Measurements from ENCODE around the gene ITPR3.

The ITPR3 gene

GRCh38 chr6:33695451-33695887 is 74.3 kb downstream of the ITPR3 start:
- in situ Hi-C loops (cut with MboI; ENCODE audit: low sequenced_read_pairs), result no loop called here

DNA sequence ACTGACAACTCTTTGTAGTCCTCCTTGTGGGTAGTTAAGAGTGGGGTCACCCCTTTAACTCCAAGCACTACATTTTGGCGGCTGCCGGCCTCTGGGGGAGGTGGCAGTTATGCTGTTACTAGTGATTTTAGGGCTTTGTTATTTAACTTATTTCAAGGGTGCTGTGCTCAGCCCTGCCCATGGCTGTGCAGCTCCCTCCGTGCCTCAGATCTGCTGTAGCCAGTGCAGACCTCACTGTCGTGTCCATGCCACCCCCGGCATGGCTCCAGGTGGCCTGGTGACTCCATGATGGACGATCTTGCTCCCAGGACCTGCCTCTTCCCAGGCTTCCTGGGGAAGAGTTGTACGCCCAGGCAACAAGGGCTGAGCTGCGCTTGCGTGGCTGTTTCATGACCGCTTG is 75.0 kb downstream of the ITPR3 start:
- in situ Hi-C loops (cut with MboI; ENCODE audit: low sequenced_read_pairs), result no loop called here

DNA sequence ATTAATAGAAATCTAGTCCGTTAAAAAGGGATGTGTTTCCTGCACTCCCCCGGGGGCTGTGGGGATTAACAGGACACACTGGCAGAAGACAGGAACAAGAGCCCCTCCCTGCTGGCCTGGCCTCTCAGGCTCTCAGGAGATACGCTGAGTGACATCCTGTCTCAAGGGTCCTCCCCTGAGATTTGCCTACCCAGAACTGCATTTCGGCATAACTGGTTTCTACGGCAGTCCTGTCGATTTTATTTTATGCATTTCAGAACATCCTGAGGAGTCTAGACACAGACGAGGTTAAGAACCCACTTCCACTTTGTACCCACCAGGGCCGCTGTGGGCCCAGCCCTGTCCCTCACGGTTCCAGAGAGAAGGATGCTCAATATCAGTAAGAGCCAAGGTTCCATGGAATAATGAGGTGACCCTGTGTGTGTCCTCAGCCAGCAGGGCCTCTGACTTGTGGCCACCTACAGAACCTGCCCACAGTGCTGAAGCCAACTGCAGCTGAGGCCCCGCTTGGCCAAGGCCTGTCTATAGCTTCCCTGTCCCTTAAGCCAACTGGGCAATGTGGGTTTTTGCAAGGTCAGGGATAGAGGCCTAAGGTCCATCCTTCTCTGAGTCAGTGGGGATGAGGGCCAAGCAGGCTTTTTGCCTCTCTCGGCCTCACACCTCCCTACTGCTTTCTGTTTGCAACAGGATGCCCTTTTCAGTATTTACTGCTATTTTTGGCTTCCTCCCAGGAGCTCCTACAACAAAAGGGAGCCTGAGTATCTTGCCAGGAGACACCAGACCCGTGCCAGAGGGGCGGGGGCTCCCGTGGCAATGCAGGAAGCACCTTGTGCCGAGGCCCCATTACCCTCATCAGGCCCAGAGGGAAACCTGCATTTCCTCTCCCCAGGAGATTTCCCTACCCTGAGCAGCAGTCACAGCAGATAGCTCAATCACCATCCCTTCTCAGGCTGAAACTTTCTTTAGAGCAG is 75.7 kb downstream of the ITPR3 start:
- in situ Hi-C loops (cut with MboI; ENCODE audit: low sequenced_read_pairs), result no loop called here

DNA sequence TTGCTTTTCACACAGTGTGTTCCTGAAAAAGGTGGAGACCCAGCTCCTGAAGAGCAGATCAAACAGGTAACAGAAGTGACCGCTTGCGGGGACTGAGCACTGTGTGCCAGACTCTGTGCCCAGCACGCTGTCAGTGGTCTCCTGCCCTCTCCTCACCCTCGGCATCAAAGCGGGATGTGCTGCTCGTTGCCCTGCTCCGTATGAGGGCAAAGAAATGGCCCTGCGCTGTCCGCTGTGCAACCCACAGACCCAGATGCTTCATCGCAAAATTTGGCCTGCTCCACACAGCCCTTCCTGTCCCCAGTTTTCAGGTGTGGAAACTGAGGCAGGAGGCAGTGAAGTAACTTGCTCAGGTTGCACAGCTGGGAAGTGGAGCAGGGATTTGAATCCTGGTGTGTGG is 76.7 kb downstream of the ITPR3 start:
- in situ Hi-C loops (cut with MboI; ENCODE audit: low sequenced_read_pairs), result no loop called here

- in situ Hi-C loops (cut with MboI; ENCODE audit: low sequenced_read_pairs), result no loop called here
These were observed 77.4 kb downstream of the ITPR3 start for GRCh38 chr6:33698494-33698893.

GRCh38 chr6:33699131-33699530 is 78.0 kb downstream of the ITPR3 start:
- in situ Hi-C loops (cut with MboI; ENCODE audit: low sequenced_read_pairs), result no loop called here

DNA sequence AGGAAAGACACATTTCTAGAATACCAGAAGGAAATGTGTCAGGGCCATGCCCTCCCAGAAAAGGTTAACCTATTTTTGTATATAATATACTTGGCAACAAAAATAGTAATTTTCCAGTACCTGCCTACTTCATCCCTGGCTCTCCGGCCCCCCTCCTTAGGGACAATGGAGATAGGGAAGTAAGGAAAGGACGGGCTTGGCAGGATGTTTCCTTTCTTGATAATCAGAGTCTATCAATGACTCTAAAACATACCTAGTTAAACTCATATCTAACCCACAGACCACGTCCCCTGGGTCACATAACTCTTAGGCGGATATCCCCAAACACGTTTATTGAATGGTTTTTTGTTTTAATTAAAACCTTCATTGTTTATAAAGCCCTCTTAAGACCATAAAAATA is 78.6 kb downstream of the ITPR3 start:
- in situ Hi-C loops (cut with MboI; ENCODE audit: low sequenced_read_pairs), result loop anchor here (10.0 kb wide), 1 partner anchor 115 kb away; the partner anchor contains the start of gene BAK1

DNA sequence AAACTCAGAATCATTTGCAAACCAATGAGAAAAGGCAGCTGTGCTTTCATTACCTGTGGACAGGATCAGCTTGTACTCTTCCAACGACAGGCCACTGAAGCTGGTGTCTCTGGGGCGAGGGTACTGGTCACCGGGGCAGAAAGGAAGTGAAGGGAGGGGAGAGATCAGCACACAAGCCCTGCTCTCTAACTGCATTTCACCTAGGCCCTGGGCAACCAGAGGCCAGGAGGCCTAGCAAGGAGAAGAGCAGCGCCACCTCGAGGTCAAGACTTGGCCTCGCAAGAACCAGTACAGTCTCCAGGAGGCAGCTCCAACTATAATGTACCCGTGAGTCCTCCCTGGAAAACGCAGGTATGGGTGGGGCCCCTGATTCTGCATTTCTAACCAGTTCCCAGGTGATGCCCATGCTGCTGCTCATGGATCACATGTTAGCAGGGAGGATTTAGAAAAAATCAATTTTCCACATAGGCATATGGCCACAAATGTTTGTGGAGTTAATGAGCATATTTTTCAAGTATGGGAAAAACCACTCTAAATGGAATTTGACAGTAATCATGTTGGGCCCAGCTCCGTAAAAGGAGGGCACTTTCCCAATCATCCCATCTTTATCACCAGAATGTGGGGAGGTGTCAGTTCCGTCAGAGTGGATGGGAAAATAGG is 79.4 kb downstream of the ITPR3 start:
- in situ Hi-C loops (cut with MboI; ENCODE audit: low sequenced_read_pairs), result loop anchor here (10.0 kb wide), 1 partner anchor 116 kb away; the partner anchor contains the start of gene BAK1

- in situ Hi-C loops (cut with MboI; ENCODE audit: low sequenced_read_pairs), result loop anchor here (10.0 kb wide), 1 partner anchor 118 kb away; the partner anchor contains the start of gene BAK1
These were observed 81.3 kb downstream of the ITPR3 start for GRCh38 chr6:33702345-33702977.

DNA sequence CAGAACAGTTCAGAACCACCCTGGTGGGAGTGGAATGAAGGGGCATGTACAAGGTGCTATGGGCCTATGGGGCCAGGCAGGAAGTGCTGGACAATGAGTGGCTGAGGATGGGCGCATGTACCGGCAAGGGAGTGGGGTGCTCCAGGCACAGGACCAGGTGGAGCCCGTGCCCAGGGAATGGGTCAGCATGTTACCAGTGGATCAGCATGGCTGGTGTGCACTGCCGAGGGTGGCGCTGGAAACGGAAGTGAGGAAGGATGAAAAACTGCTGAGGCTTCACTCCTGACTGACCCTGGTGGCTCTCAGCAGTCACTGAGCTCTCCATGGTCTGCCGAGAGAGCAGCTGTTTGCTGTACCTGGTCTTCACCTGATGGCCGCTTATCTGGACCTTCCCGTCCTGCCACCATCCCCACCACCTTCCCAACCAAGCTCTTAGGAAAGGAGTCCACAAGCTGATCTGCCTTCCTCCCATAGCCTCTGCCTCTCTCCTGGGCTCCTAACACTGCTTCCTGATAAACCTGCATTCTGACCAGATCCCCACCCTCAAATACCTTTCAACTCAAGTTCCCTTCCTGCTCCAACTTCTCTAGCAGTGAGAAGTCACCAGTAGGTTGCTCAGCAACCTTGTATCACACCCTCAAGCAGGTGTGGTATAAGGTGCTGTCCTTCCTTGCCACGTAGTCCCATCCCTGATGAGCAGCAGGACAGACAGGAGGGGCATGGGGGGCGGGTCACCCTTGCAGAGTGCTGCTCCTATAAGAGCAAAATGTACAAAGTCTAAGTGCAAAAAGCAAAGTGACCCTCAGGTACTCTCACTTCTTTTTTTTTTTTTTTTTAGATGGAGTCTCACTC is 83.3 kb downstream of the ITPR3 start:
- in situ Hi-C loops (cut with MboI; ENCODE audit: low sequenced_read_pairs), result loop anchor here (10.0 kb wide), 1 partner anchor 120 kb away; the partner anchor contains the start of gene BAK1

- in situ Hi-C loops (cut with MboI; ENCODE audit: low sequenced_read_pairs), result loop anchor here (10.0 kb wide), 1 partner anchor 121 kb away; the partner anchor contains the start of gene BAK1
These were observed 84.3 kb downstream of the ITPR3 start for GRCh38 chr6:33705268-33705885.

DNA sequence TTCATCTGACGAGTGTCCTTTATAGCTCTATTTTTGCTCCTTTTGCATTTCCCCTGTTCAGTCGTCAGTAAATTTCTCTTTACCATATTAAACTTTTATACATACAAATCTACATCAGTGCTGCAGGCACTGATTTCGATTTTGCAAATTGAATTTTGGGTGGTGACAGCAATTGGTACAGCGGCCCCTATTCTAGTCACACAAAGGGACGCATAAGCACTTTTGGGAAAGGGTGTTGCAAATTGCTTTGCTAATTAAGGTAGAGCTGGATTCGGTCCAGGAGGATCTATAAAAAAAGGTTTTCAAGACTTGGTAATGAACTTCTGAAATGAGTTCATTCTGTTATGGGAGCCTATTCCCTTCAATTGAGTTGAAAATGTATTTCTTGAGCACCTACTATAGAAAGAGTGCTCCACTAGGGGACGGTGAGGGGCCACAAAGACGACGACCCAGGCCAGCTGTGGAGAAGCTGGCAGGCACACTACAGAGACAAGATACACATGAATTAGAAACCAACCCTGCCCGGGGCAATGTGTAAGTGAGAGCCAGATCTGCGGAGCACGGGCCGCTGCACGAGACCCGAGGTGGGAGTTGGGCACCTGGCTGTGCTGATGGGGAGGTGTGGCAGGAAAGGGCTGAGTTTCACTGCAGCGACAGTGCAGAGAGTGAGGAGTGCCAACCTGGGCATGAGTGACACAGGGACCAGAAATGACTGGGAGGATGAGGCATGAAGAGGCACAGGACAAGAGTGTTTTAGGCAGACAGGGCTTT is 85.0 kb downstream of the ITPR3 start:
- in situ Hi-C loops (cut with MboI; ENCODE audit: low sequenced_read_pairs), result loop anchor here (10.0 kb wide), 1 partner anchor 121 kb away; the partner anchor contains the start of gene BAK1

DNA sequence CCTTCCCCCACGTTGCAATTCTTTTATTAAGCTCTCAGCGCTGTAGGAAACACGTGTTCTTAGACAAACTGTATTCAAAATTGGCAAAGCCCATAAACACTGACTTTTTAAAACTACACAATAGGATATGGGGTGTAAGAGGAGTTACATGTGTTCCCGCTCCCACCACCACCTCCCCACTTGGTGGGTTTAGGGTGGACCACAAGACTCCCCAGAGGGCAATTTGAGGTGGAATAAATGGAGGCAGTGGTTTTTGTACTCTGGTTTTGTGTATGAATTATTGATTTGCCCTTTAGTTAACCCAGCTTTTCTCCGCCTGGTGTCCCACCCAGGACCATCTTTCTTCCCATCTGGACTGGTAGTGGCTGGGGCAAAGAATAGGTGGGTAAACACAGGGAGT is 86.6 kb downstream of the ITPR3 start:
- in situ Hi-C loops (cut with MboI; ENCODE audit: low sequenced_read_pairs), result loop anchor here (10.0 kb wide), 1 partner anchor 123 kb away; the partner anchor contains the start of gene BAK1

DNA sequence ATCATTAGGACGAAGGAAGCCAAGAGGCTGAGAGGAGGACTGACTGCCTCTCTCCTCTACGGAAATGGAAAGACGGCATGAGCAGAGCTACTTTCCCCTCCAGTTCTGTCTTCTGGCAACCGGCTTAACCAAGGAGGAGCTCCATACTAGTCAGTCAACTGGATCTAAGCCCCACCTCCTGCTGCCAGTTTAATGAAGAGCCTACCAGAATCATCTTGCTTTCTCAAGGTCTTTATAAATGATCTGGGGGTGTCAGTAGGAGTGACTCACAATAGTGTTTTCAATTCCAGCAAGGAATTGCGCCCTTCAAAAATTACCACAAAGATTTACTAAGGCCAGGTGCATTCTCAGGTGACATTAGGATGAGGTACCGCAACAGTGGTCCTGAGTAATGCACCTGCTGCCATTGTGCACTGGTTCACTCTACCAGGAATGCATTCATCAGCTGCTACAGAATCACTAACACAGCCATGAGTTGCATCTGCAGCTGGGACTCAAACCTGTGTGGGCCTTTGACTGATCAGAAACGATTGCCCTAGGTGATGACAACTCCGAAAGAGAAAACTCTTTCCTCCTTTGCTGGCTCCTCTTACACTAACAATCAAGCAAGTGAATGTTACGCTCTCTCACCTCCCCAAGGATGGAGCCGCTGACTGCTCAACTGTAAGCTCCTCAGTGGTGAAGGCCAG is 87.5 kb downstream of the ITPR3 start:
- in situ Hi-C loops (cut with MboI; ENCODE audit: low sequenced_read_pairs), result loop anchor here (10.0 kb wide), 1 partner anchor 124 kb away; the partner anchor contains the start of gene BAK1

DNA sequence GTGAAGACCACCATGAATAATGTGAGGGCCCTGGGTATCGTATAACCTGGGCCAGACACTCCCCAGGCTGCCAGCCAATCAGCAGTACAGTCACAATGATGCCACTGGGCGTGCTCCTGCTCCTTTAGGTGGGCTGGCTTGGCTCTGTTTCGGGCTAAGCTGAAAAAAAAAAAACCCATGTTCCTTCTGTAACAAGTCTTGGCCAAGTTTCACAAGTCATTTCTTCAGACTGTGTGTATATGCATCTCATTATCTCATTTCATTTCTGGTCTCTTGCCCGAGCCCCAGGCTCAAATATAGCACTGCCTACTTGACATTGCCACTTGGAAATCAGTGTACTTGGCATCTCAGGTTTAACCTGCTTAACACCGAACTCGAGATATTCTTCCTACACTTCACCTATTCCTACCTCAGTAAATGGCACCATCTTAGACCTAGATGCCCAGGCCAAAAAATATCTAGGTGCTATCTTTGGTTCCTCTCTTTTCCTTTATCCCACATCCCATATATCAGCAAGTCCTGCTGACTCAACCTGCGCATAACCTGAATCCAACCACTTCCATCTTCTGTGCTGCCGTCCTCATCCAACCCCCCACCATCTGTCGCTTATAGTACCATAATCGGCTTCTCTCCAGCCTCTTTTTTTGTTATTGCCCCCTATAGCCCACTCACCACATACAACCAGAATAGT is 88.6 kb downstream of the ITPR3 start:
- in situ Hi-C loops (cut with MboI; ENCODE audit: low sequenced_read_pairs), result loop anchor here (10.0 kb wide), 1 partner anchor 125 kb away; the partner anchor contains the start of gene BAK1

DNA sequence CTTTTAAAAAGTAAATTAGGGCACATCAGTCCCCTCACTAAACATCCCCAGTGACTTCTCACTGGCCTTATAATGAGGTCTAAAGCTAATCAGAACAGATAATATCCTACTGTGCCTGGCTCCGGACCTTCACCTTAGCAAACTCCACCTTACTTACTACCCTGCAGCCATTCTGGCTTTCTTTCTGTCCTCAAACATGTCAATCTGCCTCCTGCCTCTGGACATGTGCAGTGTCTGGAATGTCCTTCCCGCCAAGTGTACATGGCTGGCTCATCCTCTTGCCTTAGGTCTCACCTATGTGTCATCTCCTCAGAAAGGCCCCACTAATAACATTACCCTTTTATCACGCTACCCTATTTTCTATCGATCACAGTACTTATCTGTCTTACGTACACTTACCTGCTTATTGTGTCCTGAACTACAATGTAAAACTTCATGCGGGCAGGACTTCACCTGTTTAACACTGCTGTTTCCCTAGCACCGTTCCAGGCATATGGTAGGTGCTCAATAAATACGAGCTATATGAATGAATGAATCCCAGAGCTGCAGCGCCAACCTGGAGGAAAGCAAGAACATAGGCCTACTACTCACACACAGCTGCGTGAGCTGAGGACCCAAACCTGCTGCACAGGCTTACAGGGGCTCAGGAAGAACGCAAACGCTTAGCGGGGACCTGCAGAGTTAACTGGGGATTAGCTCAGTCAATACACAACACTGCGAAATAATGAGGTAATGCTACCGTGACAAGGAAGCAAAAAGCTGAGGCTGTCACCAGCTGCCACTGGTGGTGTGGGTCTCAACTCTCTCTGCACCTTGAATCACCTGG is 89.4 kb downstream of the ITPR3 start:
- in situ Hi-C loops (cut with MboI; ENCODE audit: low sequenced_read_pairs), result no loop called here

Data from HL-60/S4 treated with retinoic acid at 250 ng/mL for 4 days and 3 days (cell line).